DOHH2 (cell line): ENCODE results near the gene ZNF302.

Source experiments
- CTCF ChIP-seq: fragments of 200-600 bp; sonication (generic); IDR thresholded peaks from one replicate; pipeline ENCODE4 v1.5.1; 2014; ENCODE audit warnings: antibody characterized with exemption, mild to moderate bottlenecking, low read depth, low read length; ENCODE audit not compliant: poor library complexity, severe bottlenecking
- EZH2phosphoT487 ChIP-seq: fragments of 200-600 bp; sonication (generic); IDR thresholded peaks from 2 replicates; pipeline ENCODE4 v1.6.1; 2017; ENCODE audit warnings: borderline replicate concordance, mild to moderate bottlenecking, antibody characterized with exemption, low read length, moderate library complexity, mixed read lengths

- TF ChIP-seq CTCF (no peak), EZH2phosphoT487 (no peak)
These were observed 10.0 kb upstream of the ZNF302 start for GRCh38 chr19:34667349-34668076.
